DMS114 treated with DMSO at 0.1 percent for 48 hours (cell line): ENCODE results near the gene EIF2AK3.

ENCODE experiments used
- DNase-seq: peaks from one replicate; lab custom pipeline; 2025; ENCODE audit not compliant: unreplicated experiment; lab: John Stamatoyannopoulos, UW

Gene EIF2AK3

DNA sequence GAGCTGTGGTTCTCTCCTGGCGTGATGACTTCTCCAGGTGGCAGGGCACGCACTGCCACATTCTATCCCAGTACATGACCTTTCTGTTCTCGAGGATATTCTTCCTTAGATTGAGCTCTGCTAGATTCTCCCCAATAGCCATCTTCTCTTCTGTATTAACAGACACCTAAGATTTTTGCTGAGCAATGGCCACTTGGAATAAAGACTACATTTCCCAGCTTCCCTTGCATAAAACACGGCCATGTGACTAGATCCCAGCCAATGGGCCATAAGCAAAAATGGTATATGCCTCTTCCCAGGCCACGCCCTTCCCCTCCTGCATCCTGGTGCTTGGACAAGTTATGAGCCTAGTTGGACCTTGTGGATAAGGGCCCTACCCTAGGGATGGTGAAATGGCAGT, 82.1 kb downstream of the EIF2AK3 start:
- peak; percentile 52 for DNase-seq

DNA sequence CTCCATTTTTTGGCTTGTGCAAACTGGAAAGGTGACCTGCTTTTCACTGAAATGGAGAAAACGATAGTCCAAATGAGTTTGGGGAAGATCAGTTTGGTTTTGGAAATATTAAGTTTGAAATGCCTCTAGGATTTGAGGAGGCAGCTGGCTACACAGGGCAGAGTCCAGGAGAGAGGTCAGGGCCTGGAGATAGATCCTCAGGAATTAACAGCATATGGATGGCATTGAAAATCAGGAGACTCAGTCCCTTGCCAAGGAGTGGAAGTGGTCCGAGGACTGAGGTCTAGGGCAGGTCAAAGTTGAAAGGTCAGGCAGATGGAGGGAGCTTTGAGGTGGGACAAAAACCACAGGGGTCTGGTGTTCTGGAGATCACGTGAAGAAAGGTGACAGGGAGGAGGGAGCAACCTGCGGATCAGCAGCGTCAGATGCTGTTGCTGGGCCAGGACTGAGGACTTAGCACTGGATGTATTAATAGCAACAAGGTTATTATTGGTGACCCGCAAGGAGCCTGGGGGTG, 83.7 kb downstream of the EIF2AK3 start:
- DNase-seq, result no peak

DNA sequence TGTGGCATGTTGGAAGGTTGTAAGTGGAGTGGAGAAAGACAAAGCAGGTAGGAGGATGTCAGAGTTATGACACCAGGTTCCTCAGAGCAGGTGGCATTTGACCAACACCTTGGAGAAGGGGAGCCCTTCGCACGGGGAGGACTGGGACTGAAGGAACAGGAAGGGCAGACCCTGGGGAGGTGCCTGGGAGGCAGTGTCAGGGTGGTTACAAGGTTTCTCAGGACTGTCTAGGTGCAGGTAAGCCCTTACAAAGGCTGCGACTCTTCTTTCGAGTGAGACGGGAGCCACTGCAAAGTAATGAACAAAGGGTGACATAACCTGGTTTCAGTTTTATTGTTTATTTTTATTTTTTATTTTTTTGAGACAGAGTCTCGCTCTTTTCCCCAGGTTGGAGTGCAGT, 84.6 kb downstream of the EIF2AK3 start:
- no peak for DNase-seq

DNA sequence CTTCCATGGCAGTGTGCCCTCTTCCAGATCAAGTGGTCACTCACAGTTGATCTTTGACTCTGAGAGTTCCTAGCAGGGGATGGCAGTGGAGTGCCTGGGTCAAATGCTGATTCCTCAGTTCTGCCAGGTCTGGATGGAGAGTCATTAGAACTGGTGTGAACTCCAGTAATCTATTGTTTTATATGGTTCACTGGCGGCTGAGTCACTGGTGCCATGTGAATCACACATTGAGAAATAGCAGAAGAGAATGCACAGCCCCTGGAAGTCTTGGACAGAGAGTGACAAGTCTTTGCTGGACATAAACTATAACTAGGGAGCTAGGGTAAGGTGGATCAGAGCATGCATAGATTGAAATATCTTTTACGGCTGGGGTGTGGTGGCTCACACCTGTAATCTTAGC, 86.9 kb downstream of the EIF2AK3 start:
- DNase-seq, result no peak

DNA sequence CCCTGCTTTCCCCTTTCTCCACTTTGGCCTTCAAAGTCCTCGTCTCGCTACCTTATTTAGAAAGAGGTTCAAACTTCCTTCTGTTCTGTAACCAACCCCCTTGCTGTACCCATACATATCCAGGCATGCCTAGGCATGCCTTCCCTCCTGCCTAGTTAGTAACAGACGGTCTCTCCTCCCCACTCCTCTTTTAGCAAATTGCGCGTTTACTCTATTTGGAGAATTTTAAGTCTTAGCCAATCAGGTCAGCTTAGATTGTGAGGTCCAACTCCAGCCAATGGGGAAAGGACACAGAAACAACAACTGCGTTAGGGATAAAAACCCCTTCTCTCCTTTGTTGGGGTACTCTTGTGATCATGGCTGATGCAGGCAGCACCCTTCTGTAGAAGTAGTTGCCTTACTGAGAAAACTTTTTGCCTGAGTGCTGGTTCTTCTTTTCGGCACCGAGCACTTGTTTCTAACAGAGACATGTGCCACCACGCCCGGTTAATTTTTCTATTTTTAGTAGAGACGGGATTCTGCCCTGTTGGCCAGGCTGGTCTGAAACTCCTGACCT, 88.8 kb downstream of the EIF2AK3 start:
- DNase-seq, result no peak

DNA sequence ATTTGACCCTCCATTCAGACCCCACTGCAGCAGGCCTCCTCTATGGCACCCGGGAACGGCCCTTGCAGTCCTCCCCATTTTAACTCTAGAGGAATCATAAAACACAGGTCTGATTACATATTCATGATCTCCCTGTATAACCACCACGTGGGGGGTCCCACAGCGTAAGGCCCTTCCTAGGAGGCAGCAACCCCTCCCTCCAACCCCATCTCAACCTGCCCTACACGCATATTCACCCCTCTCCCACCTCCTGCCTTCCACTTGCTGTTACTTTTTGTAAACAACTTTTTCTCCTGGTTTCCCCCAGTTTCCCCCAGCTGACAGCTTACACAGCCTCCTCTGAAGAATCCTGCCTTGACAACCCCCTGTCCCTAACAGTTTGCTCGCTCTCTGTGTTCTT, 89.6 kb downstream of the EIF2AK3 start:
- no peak for DNase-seq

DNA sequence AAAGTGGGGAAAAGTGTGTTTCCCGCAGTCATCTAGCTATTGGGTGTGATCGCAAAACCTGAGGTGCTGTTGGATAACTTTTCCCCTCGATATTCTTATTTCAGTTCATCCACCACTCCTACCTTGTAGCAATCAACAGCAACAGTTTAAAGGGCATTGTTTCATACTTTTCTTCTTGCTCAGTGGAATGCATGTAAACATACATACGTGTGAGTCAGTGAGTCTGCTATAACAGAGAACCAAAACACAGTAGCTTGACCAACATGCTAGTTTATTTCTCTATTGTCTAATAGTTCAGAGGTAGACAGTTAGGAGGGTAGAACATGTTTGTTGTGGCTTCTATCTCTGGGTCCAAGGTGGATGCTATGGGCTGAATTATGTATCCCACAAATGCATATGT, 97.2 kb downstream of the EIF2AK3 start:
- no peak for DNase-seq

DNA sequence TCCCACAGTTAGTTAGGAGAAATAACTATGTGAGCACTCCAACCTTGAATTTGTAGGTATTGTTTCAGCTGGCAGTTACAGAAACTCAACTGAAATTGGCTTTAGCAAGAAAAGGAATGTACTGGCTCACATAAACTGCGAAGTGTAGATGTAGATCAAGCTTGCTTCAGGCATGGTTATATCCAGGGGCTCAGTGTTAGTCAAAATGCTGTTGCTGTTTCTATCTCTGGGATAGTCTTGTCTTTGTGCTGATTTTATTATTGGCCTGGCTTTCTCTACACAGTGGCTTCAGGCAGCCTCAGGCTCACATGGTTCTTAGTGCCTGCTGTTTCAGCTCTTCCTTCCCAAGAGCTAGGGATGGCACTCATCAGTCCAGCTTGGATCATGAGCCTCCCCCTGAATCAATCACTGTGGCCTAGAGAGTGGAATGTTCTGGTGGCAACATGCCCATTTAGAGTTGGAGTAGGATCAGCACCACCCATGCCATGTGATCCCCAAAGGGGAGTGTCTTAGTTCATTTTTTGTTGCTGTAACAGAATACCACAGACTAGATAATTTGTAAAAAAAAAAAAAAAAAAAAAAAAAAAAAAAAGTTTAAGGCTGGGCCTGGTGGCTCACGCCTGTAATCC, 105.7 kb downstream of the EIF2AK3 start:
- no peak for DNase-seq

DNA sequence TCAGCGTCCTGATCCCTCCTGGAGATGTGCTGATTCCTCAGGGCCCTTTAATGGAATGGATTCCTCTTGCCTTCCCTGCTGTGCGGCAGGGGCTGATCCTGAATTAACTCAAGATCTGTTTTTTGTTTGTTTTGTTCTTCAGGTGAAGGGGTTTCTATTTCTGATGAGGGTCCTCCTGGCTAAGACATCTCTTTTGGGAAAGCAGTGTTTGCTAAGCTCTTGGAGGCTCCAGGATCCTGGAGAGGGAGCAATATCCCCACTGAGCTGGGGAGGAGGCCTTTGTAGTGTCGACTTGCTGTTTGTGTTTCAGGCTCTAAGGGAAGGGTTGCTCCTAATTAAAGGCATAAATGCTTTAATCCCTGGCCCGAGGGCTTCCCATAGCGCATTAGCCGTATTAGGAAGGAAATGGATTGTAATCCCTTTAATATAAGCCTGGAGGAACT, 109.5 kb downstream of the EIF2AK3 start:
- DNase-seq, result no peak
